GM12878 (cell line): Measurements from ENCODE around the gene RER1. TPM values are rescaled to one million over a fixed set of nuclear protein-coding genes. Genes with fewer than 3 reads are reported as not detected.
A peak's percentile ranks its signal among the peaks of the same experiment; 100 is the strongest.

Experiments
- ATAC-seq: fragments of 200-7000 bp; cut with Tn5 transposase; 3 replicates; pipeline ENCODE4 v1.9.1; 2020; ENCODE audit warnings: mild to moderate bottlenecking, moderate library complexity
- BruUV-seq: library from RNA; stranded (reverse); fragments of 400-500 nt; replicated peaks from 2 replicates; lab custom pipeline; 2021; lab: Mats Ljungman, UMichigan
- CTCF ChIA-PET: fragments of 300-600 bp; sonication (Branson Sonifier 250); formaldehyde crosslinking; extraction: SDS; loops from one replicate; lab custom pipeline; 2021; ENCODE audit warnings: inconsistent platforms; lab: Yijun Ruan, JAX
- POLR2A ChIA-PET: fragments of 350-600 bp; formaldehyde crosslinking; extraction: SDS; loops from one replicate; lab custom pipeline; 2021; ENCODE audit warnings: inconsistent platforms; lab: Charles Lee
- RAD21 ChIA-PET: fragments of 300-600 bp; sonication (Branson Sonifier 250); formaldehyde crosslinking; loops from one replicate; lab custom pipeline; 2023; ENCODE audit warnings: antibody characterized with exemption; ENCODE audit not compliant: unreplicated experiment; lab: Charles Lee
- SMC1A ChIA-PET: fragments of 300-600 bp; sonication (Branson Sonifier 250); formaldehyde crosslinking; loops from one replicate; lab custom pipeline; 2023; ENCODE audit not compliant: unreplicated experiment, uncharacterized antibody; lab: Charles Lee
- DNase-seq: peaks from one replicate; pipeline ENCODE4 v3.0.0-alpha.2; 2011; ENCODE audit warnings: low read depth, low spot score
- FAIRE-seq: peaks from 3 replicates; lab custom pipeline; 2011; peaks lifted over from hg19 to GRCh38; lab: Jason Lieb, UNC
- H2AFZ ChIP-seq: 2 replicates; pipeline ENCODE4 v1.6.0; 2011; ENCODE audit warnings: low read depth, low read length, control low read depth; ENCODE audit not compliant: control insufficient read depth
- H3K27ac ChIP-seq: 2 replicates; pipeline ENCODE4 v1.5.1; 2011; ENCODE audit warnings: control low read depth; ENCODE audit not compliant: control insufficient read depth, insufficient read depth
- H3K27me3 ChIP-seq, 2 experiments: replicated peaks in 1 of 2; 2 replicates each; pipeline versions ENCODE4 v1.6.0 to v1.6.1; 2011; ENCODE audit warnings: low read length in 1 of 2; ENCODE audit not compliant: control insufficient read depth in 2 of 2, insufficient read depth in 2 of 2
- H3K36me3 ChIP-seq, 2 experiments: 2 replicates each; pipeline ENCODE4 v1.5.1; 2011; ENCODE audit warnings: low read length in 1 of 2; ENCODE audit not compliant: control insufficient read depth in 2 of 2, insufficient read depth in 2 of 2
- H3K4me1 ChIP-seq: 2 replicates; pipeline ENCODE4 v1.6.1; 2011; ENCODE audit warnings: mild to moderate bottlenecking, low read length, moderate library complexity, mixed read lengths; ENCODE audit not compliant: control insufficient read depth, insufficient read depth
- H3K4me2 ChIP-seq: 2 replicates; pipeline ENCODE4 v1.6.0; 2011; ENCODE audit warnings: control low read depth; ENCODE audit not compliant: control insufficient read depth, insufficient read depth
- H3K4me3 ChIP-seq: fragments of 200-600 bp; sonication (generic); 2 replicates; pipeline ENCODE4 v1.5.1; 2016
- H3K79me2 ChIP-seq: 2 replicates; pipeline ENCODE4 v1.6.0; 2011; ENCODE audit warnings: low read length; ENCODE audit not compliant: control insufficient read depth, insufficient read depth
- H3K9ac ChIP-seq: 2 replicates; pipeline ENCODE4 v1.8.0; 2011; ENCODE audit warnings: low read length, control low read depth, mixed read lengths; ENCODE audit not compliant: control insufficient read depth, insufficient read depth
- H3K9me3 ChIP-seq: replicated peaks from 3 replicates; pipeline ENCODE4 v1.5.1; 2011; ENCODE audit warnings: mild to moderate bottlenecking, low read length; ENCODE audit not compliant: control insufficient read depth, insufficient read depth
- H4K20me1 ChIP-seq: 2 replicates; pipeline ENCODE4 v1.6.0; 2011; ENCODE audit not compliant: control insufficient read depth, insufficient read depth
- BCL3 ChIP-seq: IDR thresholded peaks from 2 replicates; pipeline ENCODE4 v1.6.1; 2011; ENCODE audit warnings: borderline replicate concordance, low read depth, mild to moderate bottlenecking, moderate library complexity, low read length; ENCODE audit not compliant: insufficient read depth, poor library complexity, severe bottlenecking
- EED ChIP-seq: sonication (generic); IDR thresholded peaks from 2 replicates; pipeline ENCODE4 v1.6.1; 2016; ENCODE audit warnings: antibody characterized with exemption, low read depth
- PKNOX1 ChIP-seq: fragments of 450-650 bp; IDR thresholded peaks from 2 replicates; pipeline ENCODE4 v1.6.1; 2016; ENCODE audit warnings: mild to moderate bottlenecking
- POLR2A ChIP-seq: IDR thresholded peaks from 2 replicates; pipeline ENCODE4 v1.6.1; 2011; ENCODE audit warnings: low read depth, mild to moderate bottlenecking, low read length
- TCF12 ChIP-seq: IDR thresholded peaks from 2 replicates; pipeline ENCODE4 v1.6.1; 2011; ENCODE audit warnings: low read depth, mild to moderate bottlenecking, low read length
- WGBS: methylation state at CpG from one replicate; pipeline ENCODE4 v1.1.6; 2016; ENCODE audit warnings: low lambda C conversion rate; ENCODE audit not compliant: insufficient replicate concordance, insufficient coverage; ENCODE audit errors: missing lambda C conversion rate; 5-methylcytosine and 5-hydroxymethylcytosine counted together
- in situ Hi-C: fragments of 300-500 bp; cut with MboI; formaldehyde crosslinking; loops from 9 replicates; pipeline ENCODE4 v1.14.3; 2018; ENCODE audit warnings: mixed read lengths
- intact Hi-C: fragments of 100-400 bp; cut with micrococcal nuclease; formaldehyde crosslinking; loops from one replicate; pipeline ENCODE4 v1.14.2; 2022; ENCODE audit not compliant: unreplicated experiment
- polyA plus RNA-seq, 11 experiments: library from polyadenylated mRNA; depleted of rRNA in 4 of 11; unstranded in 6 of 11; stranded (reverse) in 5 of 11; fragments of >200 nt; fragmentation: Nextera tagmentation in 4 of 11; fragmentation: Illumina TruSeq in 1 of 11; extraction: Ambion mirVana in 4 of 11; extraction: Trizol in 1 of 11; gene quantifications; 1 replicate in 1 of 11; 2 replicates in 10 of 11; pipeline versions ENCODE4 v1.2.1 to v1.2.3, GENCODE V29; 2011 to 2016; ENCODE audit warnings: inconsistent platforms in 2 of 11, missing spikeins in 2 of 11, low read depth in 1 of 11
- total RNA-seq, 4 experiments: library from RNA; depleted of rRNA in 3 of 4; stranded (reverse); fragments of >200 nt in 3 of 4; fragmentation: Illumina TruSeq in 1 of 4; extraction: Trizol in 1 of 4; gene quantifications; 2 replicates each; pipeline versions ENCODE4 v1.2.1 to v1.2.3, GENCODE V29; 2013 to 2021

Gene RER1
- total and polyA plus RNA-seq, 10 of the 15 experiments (the other 5 are each of a cell fraction or from before 2014, with no cell fraction given) = 29.2 to 274 (median 136) TPM

GRCh38 chr1:2356401-2356800 is 35.2 kb upstream of the RER1 start:
- Histone ChIP-seq H4K20me1 (no peaks in the 10 kb centered on the region), H3K4me2 (no peak overlapping the region), H3K36me3 (no peaks in the 10 kb centered on the region), H3K9me3 (no peaks in the 10 kb centered on the region), H3K9ac (no peak overlapping the region), H3K4me1 (no peaks in the 10 kb centered on the region), H2AFZ (no peak overlapping the region), H3K79me2 (no peaks in the 10 kb centered on the region), H3K27me3 (no peaks in the 10 kb centered on the region; a peak in 1 of 4 replicates), H3K27ac (no peak overlapping the region), H3K4me3 (no peak overlapping the region)
- RAD21 ChIA-PET = no interaction called here
- intact Hi-C loops (no loop called here), in situ Hi-C loops (no loop called here)
- ATAC-seq (no peak), FAIRE-seq (no peak), DNase-seq (no peak)
- POLR2A ChIA-PET = no interaction called here
- CTCF ChIA-PET = no interaction called here
- 59% methylated on average over 15 of the region's 15 CpGs for WGBS
- no TSS peak for BruUV-seq
- no peak for TF ChIP-seq PKNOX1
- no peak for TF ChIP-seq EED
- peak; percentile 32 for TF ChIP-seq BCL3
- TF ChIP-seq TCF12 = no peak
- TF ChIP-seq POLR2A = no peak
- SMC1A ChIA-PET = no interaction called here
